Stimulated activated naive CD8-positive, alpha-beta T cell treated with anti-CD3 and anti-CD28 coated beads, Interleukin-15, Interleukin-2, amounts not matched to agents 100 ng/mL and 50 ng/mL, for 24 hours (primary cell): ENCODE data around the gene GRID1.
"Not testable (repeated sequence)": the region's sequence is repeated elsewhere in the genome, so short reads cannot be mapped to it uniquely, and the experiment has no call there.

Experiments used
- H3K27ac Mint-ChIP-seq: one replicate; pipeline ENCODE4 v1.8.0; 2021; ENCODE audit warnings: mild to moderate bottlenecking, mixed read lengths
- H3K27me3 Mint-ChIP-seq: one replicate; pipeline ENCODE4 v1.8.0; 2021; ENCODE audit warnings: mixed read lengths
- H3K36me3 Mint-ChIP-seq: one replicate; pipeline ENCODE4 v1.8.0; 2021; ENCODE audit warnings: low read depth, mixed read lengths
- H3K4me1 Mint-ChIP-seq: one replicate; pipeline ENCODE4 v1.8.0; 2021; ENCODE audit warnings: low read depth, mixed read lengths
- H3K4me3 Mint-ChIP-seq: one replicate; pipeline ENCODE4 v1.8.0; 2021; ENCODE audit warnings: mild to moderate bottlenecking, mixed read lengths
- H3K9me3 Mint-ChIP-seq: one replicate; pipeline ENCODE4 v1.8.0; 2021; ENCODE audit warnings: mixed read lengths

The GRID1 gene

DNA sequence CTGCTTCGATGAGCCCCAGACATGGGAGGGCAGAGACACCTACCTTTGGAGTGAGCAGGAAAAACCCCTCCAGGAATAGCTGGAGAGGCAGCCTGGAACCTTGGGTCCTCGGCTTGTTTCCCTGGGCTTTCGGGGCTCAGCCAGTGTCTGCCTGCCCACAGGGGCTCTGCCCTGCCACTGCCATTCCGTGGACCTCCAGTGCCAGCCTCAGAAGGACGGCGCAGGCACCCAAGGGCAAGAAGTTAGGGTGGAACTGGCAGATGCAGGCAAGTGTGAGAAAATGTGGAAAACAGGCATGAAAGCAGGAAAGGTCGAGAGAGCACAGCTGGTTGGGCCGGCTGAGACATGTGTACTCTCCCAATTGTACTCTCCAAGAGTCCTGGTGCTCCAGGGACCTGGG, 281.5 kb downstream of the GRID1 start:
- Mint-ChIP-seq H3K4me1 (no peaks in the 10 kb centered on the region), H3K27ac (no peak overlapping the region), H3K9me3 (no peaks in the 10 kb centered on the region), H3K27me3 (peaks cover 20% of the 10 kb centered on the region), H3K36me3 (no peaks in the 10 kb centered on the region), H3K4me3 (no peak overlapping the region)

DNA sequence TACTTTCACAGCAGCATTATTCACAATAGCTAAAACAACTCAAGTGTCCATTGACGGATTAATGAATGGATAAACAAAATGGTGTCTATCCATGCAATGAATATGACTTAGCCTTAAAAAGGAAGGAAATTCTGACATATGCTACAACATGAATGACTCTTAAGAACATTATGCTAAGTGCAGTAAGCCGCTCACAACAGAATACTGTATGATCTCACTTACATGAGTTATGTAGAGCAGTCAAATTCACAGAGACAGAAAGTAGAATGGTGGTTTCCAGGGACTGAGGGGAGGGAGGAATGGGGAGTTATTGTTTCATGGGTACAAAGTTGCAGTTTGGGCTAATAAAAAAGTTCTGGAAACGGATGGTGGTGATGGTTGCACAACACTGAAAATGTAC, 282.0 kb downstream of the GRID1 start:
- H3K36me3 Mint-ChIP-seq = no peaks in the 10 kb centered on the region
- no peaks in the 10 kb centered on the region for H3K4me1 Mint-ChIP-seq
- H3K4me3 Mint-ChIP-seq = no peak overlapping the region
- H3K27me3 Mint-ChIP-seq = peaks cover 20% of the 10 kb centered on the region
- no peak overlapping the region for H3K27ac Mint-ChIP-seq
- H3K9me3 Mint-ChIP-seq = no peaks in the 10 kb centered on the region

DNA sequence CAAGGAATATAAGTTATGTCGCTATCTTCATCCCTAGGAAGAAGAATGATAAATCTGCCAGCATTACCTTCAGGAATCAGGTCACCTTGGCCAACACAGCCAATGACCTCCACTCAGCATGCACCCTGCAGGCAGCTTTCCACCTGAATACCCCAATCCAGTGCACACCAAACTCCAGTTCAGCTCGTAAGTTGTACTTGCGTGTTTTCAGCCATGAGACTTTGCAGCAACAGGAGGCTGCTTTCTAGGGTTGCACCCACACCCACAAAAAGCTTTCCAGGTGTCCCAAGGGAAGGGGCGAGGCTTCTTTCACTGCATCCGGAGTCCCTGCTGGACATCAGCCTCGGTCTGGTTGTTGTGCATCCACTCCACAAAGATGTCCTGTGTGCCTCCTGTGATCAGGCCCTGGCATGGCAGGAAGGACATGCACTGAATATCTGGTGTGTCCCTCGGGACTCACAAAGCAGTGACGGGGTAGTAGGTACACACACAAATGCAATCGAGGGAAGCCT, 282.9 kb downstream of the GRID1 start:
- Mint-ChIP-seq H3K27ac (no peak overlapping the region), H3K9me3 (no peaks in the 10 kb centered on the region), H3K36me3 (no peaks in the 10 kb centered on the region), H3K4me3 (no peak overlapping the region), H3K4me1 (no peaks in the 10 kb centered on the region), H3K27me3 (peaks cover 14% of the 10 kb centered on the region)

DNA sequence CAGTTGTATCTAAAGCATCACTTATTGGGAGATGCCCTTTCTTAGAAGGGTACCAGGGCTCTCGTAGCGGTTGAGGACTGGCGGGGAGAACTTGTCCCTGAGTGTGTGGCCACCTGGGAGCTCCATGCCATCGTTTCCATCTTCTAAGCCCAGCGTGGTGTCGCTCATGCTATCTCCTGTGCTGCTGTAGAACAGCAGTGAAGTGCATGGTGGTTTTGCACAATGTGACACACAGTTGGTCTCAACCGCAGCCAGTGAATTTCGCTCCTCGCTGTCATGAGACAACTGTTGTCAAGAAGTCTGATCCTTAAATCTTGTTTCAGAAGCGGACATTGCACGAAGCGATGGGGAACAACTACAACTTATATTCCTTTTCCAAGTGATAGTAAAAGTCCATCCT, 283.4 kb downstream of the GRID1 start:
- H3K27me3 Mint-ChIP-seq = peaks cover 12% of the 10 kb centered on the region
- H3K9me3 Mint-ChIP-seq = no peaks in the 10 kb centered on the region
- H3K27ac Mint-ChIP-seq = no peak overlapping the region
- H3K4me3 Mint-ChIP-seq = no peak overlapping the region
- no peaks in the 10 kb centered on the region for H3K36me3 Mint-ChIP-seq
- H3K4me1 Mint-ChIP-seq = no peaks in the 10 kb centered on the region

DNA sequence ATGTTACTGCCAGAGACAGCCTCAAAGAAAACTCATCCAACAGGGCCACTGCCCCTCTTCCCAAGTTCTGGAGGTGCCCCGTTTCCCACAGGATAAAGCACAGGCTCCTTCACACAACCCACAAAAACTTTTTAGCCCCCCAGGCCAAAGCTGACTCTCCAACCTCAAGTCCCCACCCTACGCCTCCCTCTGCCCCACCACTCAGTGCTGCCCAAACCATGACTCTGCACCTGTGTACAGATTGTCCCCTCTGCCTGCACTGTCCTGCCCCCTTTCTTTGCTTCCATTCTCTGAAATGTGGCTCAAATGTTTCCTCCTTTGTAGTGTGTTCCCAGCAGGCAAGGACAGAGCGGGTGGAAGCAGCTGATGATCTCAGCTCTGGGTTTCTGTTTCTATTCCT, 284.0 kb downstream of the GRID1 start:
- Mint-ChIP-seq H3K4me3 (no peak overlapping the region), H3K4me1 (no peaks in the 10 kb centered on the region), H3K9me3 (no peaks in the 10 kb centered on the region), H3K36me3 (no peaks in the 10 kb centered on the region), H3K27me3 (peaks cover 9% of the 10 kb centered on the region), H3K27ac (no peak overlapping the region)

DNA sequence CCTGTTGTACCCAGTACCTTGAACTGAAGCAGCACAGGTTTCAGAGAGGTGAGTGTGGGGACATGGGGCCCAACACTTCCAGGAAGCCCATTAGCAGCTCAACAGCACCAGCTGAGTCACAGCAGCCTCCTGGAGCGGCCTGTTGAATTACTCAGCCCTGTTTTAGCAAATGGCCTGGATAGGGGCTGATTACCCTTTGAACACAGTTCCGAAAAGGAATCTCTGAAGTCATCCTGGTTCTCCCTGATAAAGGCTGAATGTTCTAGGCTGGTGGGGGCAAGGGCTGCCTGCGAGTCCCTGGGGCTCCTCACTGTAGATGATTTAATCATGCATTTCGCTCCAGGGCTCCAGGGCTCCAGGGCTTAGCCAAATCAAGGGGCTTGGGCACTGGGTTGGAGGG, 287.5 kb downstream of the GRID1 start:
- Mint-ChIP-seq H3K4me3 (no peak overlapping the region), H3K27me3 (peaks cover 16% of the 10 kb centered on the region), H3K27ac (no peak overlapping the region), H3K4me1 (no peaks in the 10 kb centered on the region), H3K9me3 (peaks cover 3% of the 10 kb centered on the region), H3K36me3 (no peaks in the 10 kb centered on the region)

DNA sequence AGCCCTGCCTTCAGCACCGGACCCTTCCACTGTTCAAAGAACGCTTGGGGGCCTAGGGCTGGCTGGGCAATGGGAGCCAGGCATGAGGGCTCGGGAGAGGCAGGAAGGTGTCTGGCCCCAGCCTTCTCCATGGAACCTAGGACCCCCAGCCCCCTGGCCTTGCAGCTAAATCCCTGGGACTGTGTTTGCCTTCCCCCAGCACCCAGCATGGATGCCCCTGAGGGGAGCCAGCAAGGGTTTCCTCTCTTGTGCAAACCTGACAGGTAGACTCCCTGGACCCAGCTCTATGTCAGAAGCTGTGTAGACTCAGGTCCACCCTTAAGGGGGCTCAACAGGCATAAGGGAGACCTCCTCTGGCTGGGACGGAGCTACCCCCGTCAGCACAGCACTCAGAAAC, 288.0 kb downstream of the GRID1 start:
- peaks cover 20% of the 10 kb centered on the region for H3K27me3 Mint-ChIP-seq

DNA sequence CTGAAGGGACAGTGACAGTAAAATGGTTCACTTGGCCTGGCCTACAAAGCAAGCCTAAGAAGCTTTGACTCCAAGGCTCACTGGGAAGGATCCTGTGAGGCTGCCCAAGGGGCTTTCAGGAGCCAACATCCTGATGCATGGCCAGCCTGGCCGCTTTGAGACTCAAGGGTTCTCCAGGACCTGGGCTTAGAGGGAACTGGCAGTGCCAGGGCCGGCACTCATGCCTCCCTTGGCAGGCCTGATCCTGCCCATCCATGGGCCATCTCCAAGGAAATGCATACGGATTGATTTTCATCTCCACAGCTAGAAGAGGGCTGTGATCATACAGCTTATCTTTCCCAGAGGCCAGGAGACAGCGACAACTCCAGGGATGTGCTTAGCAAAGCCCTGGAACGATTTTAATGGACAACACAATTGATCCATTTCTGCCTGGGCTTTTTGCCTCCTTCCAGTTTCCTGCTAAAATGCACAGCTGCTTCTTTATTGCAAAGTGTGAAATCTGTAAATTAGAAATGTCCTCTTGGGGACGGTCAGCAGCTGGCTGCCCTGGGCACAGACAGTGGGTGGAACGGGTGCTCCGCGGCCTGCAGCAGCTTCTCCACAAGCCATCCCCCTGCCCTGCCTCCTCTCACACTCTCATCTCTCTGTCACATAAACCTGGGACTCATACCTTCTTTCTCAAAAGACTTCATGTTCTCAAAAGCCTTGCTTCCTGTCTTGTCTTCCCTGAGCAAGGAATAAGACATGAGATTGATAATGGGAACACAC, 288.5 kb downstream of the GRID1 start:
- Mint-ChIP-seq H3K9me3 (peaks cover 3% of the 10 kb centered on the region), H3K36me3 (no peaks in the 10 kb centered on the region), H3K27ac (no peak overlapping the region), H3K27me3 (peaks cover 21% of the 10 kb centered on the region), H3K4me3 (no peak overlapping the region), H3K4me1 (no peaks in the 10 kb centered on the region)

More for the DNA sequence above, 288.0 kb downstream of the GRID1 start:
- H3K9me3 Mint-ChIP-seq = peaks cover 3% of the 10 kb centered on the region
- no peak overlapping the region for H3K4me3 Mint-ChIP-seq
- H3K27ac Mint-ChIP-seq = no peak overlapping the region
- H3K4me1 Mint-ChIP-seq = no peaks in the 10 kb centered on the region
- H3K36me3 Mint-ChIP-seq = no peaks in the 10 kb centered on the region

DNA sequence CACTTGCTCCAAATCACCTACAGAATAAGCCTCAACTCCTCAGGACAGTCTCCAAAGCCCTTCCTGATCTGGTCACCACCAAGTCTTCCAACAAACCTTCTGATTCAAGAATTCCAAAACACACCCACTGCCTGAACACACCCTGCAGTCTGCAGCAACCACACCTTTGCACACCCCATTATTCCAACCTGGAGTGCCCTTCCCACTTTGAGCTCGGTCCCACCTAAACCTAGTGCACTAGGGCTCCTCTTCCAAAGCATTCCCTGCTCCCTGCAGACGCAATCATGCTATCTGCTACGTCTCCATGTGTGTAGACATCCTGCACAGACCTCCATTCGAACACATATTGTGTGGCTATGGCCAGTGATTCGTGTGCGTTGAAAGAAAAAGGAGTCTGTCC, 289.3 kb downstream of the GRID1 start:
- Mint-ChIP-seq H3K4me3 (no peak overlapping the region), H3K9me3 (peaks cover 3% of the 10 kb centered on the region), H3K36me3 (no peaks in the 10 kb centered on the region), H3K27me3 (peaks cover 21% of the 10 kb centered on the region), H3K27ac (no peak overlapping the region), H3K4me1 (no peaks in the 10 kb centered on the region)

DNA sequence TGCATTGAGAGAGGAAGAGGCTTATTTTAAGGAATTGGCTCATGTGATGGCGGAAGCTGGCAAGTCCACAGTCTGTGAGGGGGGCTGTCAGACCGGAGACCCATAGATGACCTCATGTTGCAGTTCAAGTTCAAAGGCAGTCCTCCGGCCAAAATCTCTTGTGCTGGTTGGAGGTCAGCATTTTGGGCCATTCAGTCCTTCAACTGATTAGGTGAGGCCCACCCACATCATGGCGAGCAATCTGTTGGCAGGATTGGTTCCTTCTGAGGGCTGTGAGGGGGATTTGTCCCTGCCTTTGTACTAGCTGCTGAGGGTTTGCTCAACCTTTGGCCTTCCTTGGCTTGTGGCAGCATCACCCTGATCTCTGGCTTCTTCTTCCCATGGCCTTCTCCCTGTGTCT, 290.1 kb downstream of the GRID1 start:
- not testable (repeated sequence) for H3K4me1 Mint-ChIP-seq, H3K36me3 Mint-ChIP-seq, H3K27ac Mint-ChIP-seq, H3K4me3 Mint-ChIP-seq, H3K9me3 Mint-ChIP-seq
- H3K27me3 Mint-ChIP-seq = peaks cover 26% of the 10 kb centered on the region

DNA sequence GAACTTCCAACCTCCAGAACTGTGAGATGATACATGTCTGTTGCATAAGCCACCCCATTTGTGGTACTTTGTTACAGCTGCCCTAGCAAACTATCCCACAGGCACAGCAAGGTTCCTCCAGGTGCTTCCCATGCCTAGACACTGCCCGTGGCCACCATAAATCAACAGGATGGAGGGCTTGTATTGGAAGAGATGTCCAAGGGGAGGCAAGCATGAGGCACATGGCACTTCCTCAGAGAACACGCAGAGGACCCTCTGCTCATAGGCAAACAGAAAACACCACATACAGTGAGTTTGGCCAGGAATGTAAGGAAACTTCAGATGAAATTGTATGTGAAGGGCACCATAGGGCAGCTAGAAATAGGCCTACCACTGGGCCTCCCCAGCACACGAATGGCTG, 291.1 kb downstream of the GRID1 start:
- no peaks in the 10 kb centered on the region for H3K36me3 Mint-ChIP-seq
- H3K4me1 Mint-ChIP-seq = no peaks in the 10 kb centered on the region
- no peak overlapping the region for H3K4me3 Mint-ChIP-seq
- H3K9me3 Mint-ChIP-seq = peaks cover 3% of the 10 kb centered on the region
- H3K27me3 Mint-ChIP-seq = peaks cover 33% of the 10 kb centered on the region
- H3K27ac Mint-ChIP-seq = no peak overlapping the region

DNA sequence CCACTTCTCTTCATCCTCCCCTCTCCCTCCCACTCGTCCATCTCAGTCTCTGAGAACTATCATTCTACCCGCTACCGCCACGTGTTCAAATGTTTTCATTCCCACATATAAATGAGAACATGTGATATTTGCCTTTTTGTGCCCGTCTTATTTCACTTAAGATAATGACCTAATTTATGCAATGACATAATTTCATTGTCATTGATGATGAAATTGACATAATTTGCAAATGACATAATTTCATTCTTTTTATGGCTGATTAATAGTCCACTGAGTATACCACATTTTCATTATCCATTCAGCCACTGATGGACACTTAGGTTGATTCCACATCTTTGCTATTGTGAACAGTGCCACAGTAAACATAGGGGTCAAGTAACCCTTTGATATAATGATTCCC, 292.3 kb downstream of the GRID1 start:
- no peaks in the 10 kb centered on the region for H3K36me3 Mint-ChIP-seq
- H3K27me3 Mint-ChIP-seq = peaks cover 33% of the 10 kb centered on the region
- H3K27ac Mint-ChIP-seq = no peak overlapping the region
- H3K4me3 Mint-ChIP-seq = no peak overlapping the region
- no peaks in the 10 kb centered on the region for H3K4me1 Mint-ChIP-seq
- peaks cover 3% of the 10 kb centered on the region for H3K9me3 Mint-ChIP-seq

DNA sequence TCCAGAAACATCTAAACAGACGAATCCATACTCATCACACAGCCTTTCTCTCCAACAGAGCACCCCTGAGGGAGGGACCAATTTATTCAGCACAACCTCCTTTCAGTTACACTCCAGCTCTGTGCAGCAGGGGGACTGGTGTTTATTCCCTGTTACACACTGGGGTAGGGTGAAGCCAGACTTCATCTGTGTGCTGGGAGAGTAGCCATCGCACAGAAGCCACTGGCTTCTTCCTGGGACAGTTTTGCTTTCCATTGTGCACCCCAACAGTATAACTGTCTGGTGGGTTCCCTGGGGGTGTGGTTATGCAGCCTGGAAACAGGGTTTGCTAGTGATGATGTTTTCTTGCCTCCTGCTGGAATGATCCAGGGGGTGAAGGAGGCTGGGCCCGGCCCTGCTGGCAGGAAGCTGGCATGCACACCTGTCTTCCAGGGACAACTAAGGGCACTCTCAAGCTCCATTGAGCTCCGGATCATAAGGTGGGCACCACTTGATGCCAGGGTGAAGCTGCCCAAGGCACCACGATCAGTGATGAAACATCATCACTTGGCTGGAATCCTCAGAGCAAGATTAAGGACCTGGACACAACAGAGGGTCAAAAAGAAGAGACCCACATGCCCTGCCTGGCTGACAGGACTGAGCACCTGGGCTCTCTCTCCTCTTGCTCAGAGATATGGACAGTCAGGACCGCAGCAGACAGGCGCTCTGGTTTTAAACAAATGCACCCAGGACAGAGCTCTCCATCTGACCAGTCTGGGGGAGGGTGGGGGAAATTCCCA, 293.2 kb downstream of the GRID1 start:
- no peaks in the 10 kb centered on the region for H3K36me3 Mint-ChIP-seq
- peaks cover 31% of the 10 kb centered on the region for H3K27me3 Mint-ChIP-seq
- no peaks in the 10 kb centered on the region for H3K4me1 Mint-ChIP-seq
- no peak overlapping the region for H3K4me3 Mint-ChIP-seq
- peaks cover 3% of the 10 kb centered on the region for H3K9me3 Mint-ChIP-seq
- no peak overlapping the region for H3K27ac Mint-ChIP-seq

DNA sequence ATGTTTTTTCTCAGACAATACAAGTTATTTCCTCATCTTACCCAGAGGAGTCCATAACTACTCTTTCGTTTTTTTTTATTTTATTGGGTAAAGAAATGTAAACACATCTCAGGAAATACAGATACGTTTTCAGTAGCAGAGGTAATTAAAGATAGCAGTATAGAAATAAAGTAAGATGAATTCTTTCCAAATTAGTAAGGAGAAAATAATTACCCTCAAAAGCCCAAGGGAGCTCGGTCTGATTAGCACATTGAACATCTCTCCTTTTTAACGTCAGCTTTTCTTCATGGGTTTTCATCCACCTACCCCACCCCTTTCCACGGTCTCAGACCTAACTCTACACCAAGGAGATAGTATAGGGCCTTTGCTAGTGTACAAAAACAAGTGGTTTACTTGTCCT, 294.2 kb downstream of the GRID1 start:
- no peak overlapping the region for H3K4me3 Mint-ChIP-seq
- no peak overlapping the region for H3K27ac Mint-ChIP-seq
- H3K9me3 Mint-ChIP-seq = peaks cover 2% of the 10 kb centered on the region

DNA sequence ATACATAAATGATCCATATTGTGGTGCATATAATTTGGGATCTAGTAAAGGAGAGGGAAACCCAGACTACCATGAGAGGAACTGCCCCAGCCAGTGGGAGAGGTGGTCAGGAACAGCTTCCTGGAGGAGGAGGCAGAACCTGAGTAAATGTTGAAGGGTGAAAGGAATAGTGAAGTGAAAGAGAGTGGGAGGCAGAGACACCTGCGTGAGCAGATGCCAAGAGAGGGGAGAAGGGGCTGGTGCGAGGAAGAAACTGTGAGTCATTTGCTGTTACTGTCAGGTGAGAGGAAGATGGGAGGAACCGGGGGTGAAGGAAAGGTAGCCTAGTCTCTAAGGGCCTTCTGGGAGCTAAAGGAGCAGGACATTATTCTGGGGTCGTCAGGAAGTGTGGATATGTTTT, 294.8 kb downstream of the GRID1 start:
- Mint-ChIP-seq H3K9me3 (no peaks in the 10 kb centered on the region), H3K4me3 (no peak overlapping the region), H3K27me3 (peaks cover 23% of the 10 kb centered on the region), H3K4me1 (no peaks in the 10 kb centered on the region), H3K36me3 (no peaks in the 10 kb centered on the region), H3K27ac (no peak overlapping the region)

More for the DNA sequence above, 294.2 kb downstream of the GRID1 start:
- H3K36me3 Mint-ChIP-seq = no peaks in the 10 kb centered on the region
- peaks cover 27% of the 10 kb centered on the region for H3K27me3 Mint-ChIP-seq
- no peaks in the 10 kb centered on the region for H3K4me1 Mint-ChIP-seq
